HuH-7.5 (cell line): Measurements from ENCODE around the gene UNC119.

Experiments
- DNase-seq: peaks from one replicate; pipeline ENCODE4 v3.0.0; 2011; ENCODE audit warnings: low spot score

Gene UNC119

DNA sequence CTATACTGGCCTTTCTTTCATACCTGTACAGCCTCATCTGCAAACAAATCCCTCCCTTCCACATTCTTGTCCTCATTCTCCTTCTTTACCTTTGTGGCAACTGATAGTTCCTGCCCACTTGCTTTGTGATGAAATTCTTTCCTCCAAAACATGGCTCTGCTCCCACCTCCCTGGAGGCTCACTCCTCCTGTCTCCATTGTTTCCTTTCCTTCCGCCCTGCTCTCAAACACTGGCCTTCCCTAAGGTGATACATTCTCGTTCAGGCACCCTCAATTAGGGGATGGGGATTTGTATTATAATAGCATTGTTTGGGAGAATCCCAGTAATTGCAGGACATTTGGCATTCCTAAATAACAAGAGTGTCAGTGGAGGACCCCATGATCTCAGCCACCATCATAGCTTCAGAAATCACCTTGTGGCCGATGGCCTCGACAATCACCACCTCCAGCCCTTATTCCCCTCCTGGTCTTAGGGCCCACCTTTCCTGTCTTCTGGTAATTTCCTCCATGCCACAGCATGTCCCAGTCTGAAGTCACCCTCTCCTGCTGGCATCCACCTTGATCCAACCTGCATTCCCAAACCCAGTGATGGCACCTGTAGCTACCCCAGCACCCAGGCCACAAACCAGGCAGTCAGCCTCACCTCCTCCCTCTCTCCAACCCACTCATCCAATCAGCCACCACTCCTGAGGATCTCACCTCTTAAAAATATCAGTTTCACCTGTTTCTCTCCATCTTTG, 7.9 kb downstream of the UNC119 start:
- DNase-seq = no peak

DNA sequence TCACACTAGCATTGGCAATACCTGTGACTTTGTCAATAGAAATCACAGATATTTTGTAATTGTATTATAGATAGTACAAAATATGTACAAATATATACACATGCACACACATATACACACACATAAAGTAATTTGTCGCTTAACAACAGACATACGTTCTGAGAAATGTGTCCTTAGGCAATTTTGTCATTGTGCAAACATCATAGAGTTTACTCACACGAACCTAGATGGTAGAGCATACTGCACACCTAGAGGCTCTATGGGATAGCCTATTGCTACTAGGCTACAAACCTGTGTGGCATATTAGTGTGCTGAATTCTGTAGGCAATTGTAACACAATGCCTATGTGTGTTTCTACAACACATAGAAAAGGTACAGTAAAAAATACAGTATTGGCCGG, 11.0 kb downstream of the UNC119 start:
- no peak for DNase-seq

GRCh38 chr17:28540231-28540630, 12.2 kb downstream of the UNC119 start:
- DNase-seq = no peak

DNA sequence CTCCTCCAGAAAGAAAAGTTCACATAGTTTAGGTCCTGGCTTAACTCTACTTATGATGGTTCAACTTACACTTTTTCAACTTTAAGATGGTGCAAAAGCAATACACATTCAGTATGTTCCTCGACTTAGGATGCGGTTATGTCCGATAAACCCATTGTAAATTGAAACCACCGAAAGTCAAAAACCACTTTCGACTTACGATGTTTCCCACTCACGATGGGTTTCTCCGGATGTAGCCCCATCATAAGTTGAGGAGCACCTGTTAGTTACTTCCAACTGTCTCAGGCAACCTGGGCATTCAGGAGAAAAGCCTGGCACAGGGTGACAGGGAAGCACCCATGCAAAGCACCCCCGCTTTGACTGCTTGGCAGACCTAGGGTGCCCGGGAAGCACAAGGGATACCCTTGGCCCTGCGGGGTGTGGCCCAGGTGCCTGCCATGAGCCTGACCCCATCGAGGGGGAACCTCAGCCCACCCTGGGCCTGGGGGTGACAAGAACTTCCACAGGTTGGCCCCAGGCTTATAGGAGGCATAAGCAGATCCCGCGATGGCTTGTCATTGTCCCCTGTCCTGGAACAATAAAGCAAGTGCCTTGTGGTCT, 14.0 kb downstream of the UNC119 start:
- DNase-seq = no peak

DNA sequence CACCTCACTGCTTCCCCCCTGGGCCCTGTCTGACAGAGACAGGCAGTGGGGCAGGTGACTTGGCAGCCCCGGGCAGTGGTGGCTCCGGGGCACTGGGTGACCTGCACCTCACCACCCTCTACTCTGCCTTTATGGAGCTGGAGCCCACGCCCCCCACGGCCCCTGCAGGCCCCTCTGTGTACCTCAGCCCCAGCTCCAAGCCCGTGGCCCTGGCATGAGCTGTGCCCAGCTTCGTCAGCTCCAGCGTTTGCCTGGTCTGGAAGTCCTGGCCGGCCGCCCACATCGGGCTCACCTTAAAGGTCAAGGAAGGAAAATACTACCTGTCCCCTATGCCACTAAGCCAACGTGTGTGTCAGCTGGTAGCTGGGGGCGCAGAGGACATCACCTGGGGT, 15.2 kb downstream of the UNC119 start:
- DNase-seq = no peak

GRCh38 chr17:28536532-28537218, 15.7 kb downstream of the UNC119 start:
- DNase-seq = no peak

DNA sequence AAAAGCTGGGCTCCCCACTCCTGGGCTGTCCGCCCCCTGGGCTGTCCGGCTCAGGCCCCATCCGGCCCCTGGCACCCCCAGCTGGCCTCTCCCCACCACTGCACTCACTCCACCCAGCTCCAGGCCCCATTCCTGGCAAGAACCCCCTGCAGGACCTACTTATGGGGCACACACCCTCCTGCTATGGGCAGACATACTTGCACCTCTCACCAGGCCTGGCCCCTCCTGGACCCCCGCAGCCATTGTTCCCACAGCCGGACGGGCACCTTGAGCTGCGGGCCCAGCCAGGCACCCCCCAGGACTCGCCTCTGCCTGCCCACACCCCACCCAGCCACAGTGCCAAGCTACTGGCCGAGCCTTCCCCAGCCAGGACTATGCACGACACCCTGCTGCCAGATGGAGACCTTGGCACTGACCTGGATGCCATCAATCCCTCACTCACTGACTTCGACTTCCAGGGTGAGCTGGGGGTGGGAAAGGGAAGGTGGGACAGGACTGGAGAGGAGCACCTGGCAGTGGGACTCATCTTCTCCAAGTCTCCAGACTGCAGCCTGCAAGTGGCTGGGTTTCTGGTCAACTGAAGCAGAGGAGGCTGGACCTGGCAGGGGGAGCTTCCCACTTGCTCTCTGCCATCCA, 17.6 kb downstream of the UNC119 start:
- no peak for DNase-seq

- DNase-seq = no peak
Measured at GRCh38 chr17:28533091-28533807, 19.2 kb downstream of the UNC119 start.

GRCh38 chr17:28532050-28532960, 20.1 kb downstream of the UNC119 start:
- no peak for DNase-seq

- no peak for DNase-seq
Measured at GRCh38 chr17:28530926-28531325, 21.5 kb downstream of the UNC119 start.

- no peak for DNase-seq
Measured at GRCh38 chr17:28530250-28530649, 22.2 kb downstream of the UNC119 start.

GRCh38 chr17:28529013-28529400, 23.4 kb downstream of the UNC119 start:
- DNase-seq = no peak

DNA sequence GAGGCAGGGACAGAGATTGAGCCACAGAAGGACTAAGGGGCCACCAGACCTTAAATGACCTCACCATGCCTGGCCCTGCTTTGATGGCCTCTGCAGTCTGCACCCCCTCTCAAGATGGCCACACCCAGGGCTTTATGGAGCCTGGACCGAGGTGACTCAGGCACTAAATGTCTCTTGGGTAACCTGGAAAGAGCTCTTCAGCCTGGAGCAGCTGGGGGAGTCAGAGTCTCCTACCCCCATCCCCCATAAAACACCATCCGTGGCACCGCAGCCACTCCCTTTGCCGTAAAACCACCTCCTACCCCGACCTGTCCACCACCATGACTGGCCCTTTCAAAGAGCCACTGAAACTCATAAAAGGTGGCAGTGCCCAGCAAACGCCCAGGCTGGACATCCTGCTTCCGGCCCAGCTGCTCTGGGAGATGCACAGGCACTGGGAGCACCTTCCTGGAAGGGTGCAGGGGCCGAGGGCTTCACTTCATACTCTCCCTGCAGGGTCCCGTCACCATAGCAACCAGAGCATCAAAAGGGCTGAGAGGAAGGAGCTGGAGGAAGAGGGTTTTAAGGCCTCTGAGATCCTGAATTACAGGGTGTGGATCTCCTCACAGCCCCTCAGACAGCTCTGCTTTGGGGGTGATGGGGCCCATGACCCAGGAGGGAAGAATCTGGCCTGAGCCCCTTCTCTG, 24.0 kb downstream of the UNC119 start:
- no peak for DNase-seq

DNA sequence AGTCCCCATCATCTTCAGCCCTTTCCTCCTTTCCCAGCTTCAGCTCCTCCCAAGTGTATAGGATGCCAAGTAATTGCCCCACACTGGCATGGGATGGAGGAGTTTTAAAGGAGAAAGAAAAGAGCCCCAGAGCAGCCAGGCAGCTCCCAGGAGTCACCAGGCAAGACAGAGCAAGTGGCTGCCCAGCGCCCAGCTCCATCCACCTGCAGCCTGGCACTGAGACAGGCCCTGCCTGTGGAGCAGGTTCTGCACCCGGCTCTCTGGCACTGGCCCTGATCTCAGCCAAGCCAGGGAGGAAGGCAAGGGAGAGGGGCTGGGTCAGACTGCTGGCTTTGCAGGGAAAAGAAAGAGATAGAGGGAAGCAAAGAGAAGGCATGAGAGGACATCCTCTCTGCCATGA, 24.6 kb downstream of the UNC119 start:
- no peak for DNase-seq

DNA sequence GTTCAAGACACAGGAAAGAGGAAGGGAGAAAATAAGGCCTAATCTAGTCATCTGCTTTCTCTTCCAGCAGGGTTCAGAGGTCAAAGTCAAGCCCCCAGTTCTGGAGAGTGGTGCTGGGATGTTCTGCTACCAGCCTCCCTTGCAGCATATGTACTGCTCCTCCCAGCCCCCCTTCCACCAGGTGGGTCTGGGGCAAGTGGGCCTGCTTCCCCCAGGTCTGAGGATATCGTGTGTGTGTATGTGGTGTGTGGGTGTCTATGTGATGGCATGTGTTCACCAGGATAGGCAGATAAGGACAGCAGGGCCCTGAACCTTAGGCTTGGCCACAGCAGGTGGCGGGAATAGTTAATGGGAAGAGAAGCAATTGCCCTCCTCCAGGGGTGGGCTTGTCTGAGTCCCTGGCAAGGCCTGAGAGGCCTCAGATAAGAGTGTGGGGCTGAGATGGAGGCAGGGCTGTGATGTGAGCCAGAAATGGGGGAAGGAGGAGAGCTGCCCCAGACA, 25.2 kb downstream of the UNC119 start:
- DNase-seq = no peak

- no peak for DNase-seq
Measured at GRCh38 chr17:28526381-28526780, 26.0 kb downstream of the UNC119 start.

- peak; percentile 94 for DNase-seq
Measured at GRCh38 chr17:28524476-28525424, 27.7 kb downstream of the UNC119 start.

DNA sequence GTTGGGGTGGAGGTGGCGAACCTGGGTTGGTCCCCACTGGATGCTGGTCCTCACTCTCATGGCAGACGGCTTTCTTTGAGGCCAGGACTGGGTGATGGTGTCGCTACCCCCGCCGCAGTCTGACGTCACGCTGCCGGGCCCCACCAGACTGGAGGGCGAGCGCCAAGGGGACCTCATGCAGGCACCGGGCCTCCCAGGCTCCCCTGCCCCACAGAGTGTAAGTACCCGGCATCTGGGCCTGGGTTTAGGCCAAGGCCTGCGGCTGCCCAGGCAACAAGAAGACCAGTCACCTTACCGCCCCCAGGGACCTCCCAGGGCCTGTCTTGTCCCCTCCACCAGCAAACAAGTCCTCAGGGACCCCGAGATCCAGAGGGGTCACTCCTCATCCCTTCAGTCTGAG, 28.5 kb downstream of the UNC119 start:
- no peak for DNase-seq

DNA sequence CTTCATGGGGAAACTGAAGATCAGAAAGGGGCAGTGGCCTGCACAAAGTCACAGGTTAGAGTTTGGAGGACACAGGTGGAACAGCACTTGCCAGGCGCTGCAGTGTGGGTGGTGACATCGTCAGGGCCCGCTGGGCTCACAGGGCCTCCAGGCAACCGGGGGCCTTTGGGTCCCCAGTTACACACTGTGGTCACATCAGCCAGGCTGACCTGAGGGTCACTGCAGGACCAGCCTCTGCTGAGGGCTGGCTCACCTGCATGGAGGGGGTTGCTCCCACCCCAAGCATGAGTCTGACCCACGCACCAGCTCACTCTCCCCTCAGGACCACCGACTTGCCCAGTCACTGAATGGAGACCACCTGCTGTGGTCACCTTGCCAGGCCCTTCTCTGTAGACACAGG, 29.2 kb downstream of the UNC119 start:
- DNase-seq = no peak
